Calu3 (cell line): ENCODE data around the gene TTC21A. TPM values are rescaled to one million over a fixed set of nuclear protein-coding genes. Genes with fewer than 3 reads are reported as not detected.

Source experiments
- BruUV-seq: library from RNA; stranded (reverse); fragments of 400-500 nt; replicated peaks from 2 replicates; lab custom pipeline; 2021; lab: Mats Ljungman, UMichigan
- CTCF ChIA-PET: fragments of 300-600 bp; sonication (Branson Sonifier 250); formaldehyde crosslinking; loops from one replicate; lab custom pipeline; 2022; ENCODE audit warnings: antibody characterized with exemption; lab: Charles Lee
- DNase-seq: peaks from one replicate; pipeline ENCODE4 v3.0.0; 2022
- H3K27ac Mint-ChIP-seq: one replicate; pipeline ENCODE4 v1.8.0; 2022; ENCODE audit warnings: mixed read lengths; ENCODE audit not compliant: unreplicated experiment
- H3K27me3 Mint-ChIP-seq: one replicate; pipeline ENCODE4 v1.8.0; 2022; ENCODE audit warnings: mixed read lengths; ENCODE audit not compliant: unreplicated experiment
- H3K36me3 Mint-ChIP-seq: one replicate; pipeline ENCODE4 v1.8.0; 2022; ENCODE audit warnings: mild to moderate bottlenecking, moderate library complexity, mixed read lengths; ENCODE audit not compliant: insufficient read depth, unreplicated experiment
- H3K4me1 Mint-ChIP-seq: one replicate; pipeline ENCODE4 v1.8.0; 2022; ENCODE audit warnings: mild to moderate bottlenecking, low read depth, mixed read lengths; ENCODE audit not compliant: unreplicated experiment
- H3K4me3 Mint-ChIP-seq: one replicate; pipeline ENCODE4 v1.8.0; 2022; ENCODE audit warnings: mild to moderate bottlenecking, low read depth, moderate library complexity, mixed read lengths; ENCODE audit not compliant: unreplicated experiment
- H3K9me3 Mint-ChIP-seq: one replicate; pipeline ENCODE4 v1.8.0; 2022; ENCODE audit warnings: low read depth, mixed read lengths; ENCODE audit not compliant: unreplicated experiment
- intact Hi-C: fragments of 100-400 bp; cut with micrococcal nuclease; formaldehyde crosslinking; loops from one replicate; pipeline ENCODE4 v1.10.0; 2022; ENCODE audit not compliant: unreplicated experiment
- total RNA-seq: library from RNA; stranded (reverse); gene quantifications from 2 replicates; pipeline ENCODE4 v1.2.3, GENCODE V29; 2022
- TF ChIP-seq, protein P1 (sequence below): fragments of 200-600 bp; IDR thresholded peaks from one replicate; pipeline ENCODE4 v1.8.0; 2022; ENCODE audit warnings: antibody characterized with exemption; ENCODE audit not compliant: unreplicated experiment

TTC21A gene
- total RNA-seq, 1 experiment from 2014 or later = 8.1 TPM

DNA sequence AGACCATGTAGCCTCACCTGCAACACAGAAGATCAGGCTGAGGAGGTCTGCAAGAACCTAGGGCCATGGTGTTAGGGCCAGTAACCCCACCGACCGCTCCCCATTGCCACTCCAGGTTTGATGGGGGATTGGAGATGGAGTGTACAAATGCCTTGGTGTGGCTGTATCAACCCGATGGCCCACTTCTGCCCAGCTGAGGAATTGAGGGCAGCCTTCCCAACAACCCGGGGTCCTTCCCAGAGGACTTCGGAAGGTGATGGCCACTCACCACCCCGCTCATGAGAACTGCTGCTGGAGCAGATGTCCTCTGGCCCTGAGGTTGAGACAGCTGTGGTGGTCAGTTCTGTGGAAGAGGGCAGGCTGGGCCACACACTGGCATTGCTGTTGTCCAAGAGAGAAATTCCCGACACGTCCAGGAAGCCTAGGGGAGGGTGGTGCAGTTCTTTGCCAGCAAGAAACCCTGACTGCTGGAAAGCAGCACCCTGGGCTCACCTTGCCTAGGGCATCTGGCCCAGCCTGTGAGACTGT, 8.9 kb upstream of the TTC21A start:
- H3K9me3 Mint-ChIP-seq = no peaks in the 10 kb centered on the region
- intact Hi-C loops = no loop called here
- peaks cover 31% of the 10 kb centered on the region for H3K36me3 Mint-ChIP-seq
- DNase-seq = no peak
- no TSS peak for BruUV-seq
- TF ChIP-seq, protein P1, sequence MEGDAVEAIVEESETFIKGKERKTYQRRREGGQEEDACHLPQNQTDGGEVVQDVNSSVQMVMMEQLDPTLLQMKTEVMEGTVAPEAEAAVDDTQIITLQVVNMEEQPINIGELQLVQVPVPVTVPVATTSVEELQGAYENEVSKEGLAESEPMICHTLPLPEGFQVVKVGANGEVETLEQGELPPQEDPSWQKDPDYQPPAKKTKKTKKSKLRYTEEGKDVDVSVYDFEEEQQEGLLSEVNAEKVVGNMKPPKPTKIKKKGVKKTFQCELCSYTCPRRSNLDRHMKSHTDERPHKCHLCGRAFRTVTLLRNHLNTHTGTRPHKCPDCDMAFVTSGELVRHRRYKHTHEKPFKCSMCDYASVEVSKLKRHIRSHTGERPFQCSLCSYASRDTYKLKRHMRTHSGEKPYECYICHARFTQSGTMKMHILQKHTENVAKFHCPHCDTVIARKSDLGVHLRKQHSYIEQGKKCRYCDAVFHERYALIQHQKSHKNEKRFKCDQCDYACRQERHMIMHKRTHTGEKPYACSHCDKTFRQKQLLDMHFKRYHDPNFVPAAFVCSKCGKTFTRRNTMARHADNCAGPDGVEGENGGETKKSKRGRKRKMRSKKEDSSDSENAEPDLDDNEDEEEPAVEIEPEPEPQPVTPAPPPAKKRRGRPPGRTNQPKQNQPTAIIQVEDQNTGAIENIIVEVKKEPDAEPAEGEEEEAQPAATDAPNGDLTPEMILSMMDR = no peak
- no peak overlapping the region for H3K27ac Mint-ChIP-seq
- H3K4me1 Mint-ChIP-seq = peaks cover 31% of the 10 kb centered on the region
- no peak overlapping the region for H3K4me3 Mint-ChIP-seq
- H3K27me3 Mint-ChIP-seq = no peaks in the 10 kb centered on the region
- CTCF ChIA-PET = no interaction called here

DNA sequence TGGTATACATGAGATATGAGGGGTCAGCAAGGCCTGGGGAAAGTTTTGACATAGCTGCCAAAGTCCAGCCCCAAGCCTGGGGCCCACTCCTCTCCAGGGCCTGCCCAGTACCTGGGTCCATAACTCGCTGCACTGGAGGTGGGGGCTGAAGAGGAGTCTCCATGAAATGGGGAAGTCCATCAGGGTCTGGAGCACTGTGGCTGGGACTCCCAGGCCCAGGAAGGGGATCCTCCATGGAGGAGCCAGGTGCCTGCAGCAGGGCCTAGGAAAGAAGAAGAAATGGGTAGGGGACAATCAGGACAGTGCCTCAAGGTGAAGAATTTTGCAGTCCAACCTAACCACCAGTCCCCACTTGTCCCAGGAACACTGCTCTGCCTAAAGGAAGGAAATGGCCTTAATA, 8.2 kb upstream of the TTC21A start:
- Mint-ChIP-seq H3K4me1 (peaks cover 36% of the 10 kb centered on the region), H3K27ac (no peak overlapping the region), H3K27me3 (no peaks in the 10 kb centered on the region), H3K4me3 (no peak overlapping the region), H3K36me3 (peaks cover 31% of the 10 kb centered on the region), H3K9me3 (no peaks in the 10 kb centered on the region)
- DNase-seq = no peak
- intact Hi-C loops = no loop called here
- CTCF ChIA-PET = no interaction called here
- TF ChIP-seq, protein P1 = no peak
- BruUV-seq = no TSS peak

DNA sequence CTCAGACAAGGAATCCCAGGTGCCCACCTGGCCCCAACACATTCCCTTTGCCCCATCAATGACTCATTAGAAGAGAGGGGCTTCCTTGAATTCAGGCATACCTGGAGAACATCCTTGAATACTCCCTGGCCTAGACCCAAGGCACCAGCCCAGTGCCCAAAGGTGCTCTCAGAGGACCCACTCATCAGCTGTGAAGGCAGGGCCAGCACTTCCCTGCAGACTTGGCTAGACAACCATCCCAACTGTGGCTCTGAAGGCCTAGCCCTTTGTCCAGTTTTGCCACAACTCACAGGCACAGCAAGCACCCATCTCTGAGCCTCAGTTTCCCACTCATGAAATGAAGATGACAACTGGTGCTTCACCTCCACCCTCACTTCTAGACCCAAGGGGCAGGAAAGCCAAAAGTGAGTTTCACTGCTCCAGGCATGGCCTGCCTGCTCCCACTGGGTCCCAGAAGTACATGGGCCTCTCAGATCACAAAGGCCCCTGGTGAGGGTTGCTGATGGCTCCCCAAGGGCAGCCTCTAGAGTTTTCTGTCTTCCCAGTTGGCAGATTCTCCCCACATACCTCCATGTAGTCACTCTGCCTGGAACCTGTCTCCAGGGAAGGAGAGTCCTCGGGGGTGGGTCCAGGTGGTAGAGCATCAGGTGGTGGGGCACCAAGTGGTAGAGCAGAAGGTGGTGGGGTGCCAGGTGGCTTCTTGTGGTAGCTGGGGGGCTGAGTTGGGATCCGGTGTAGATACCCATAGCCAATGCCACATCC, 7.6 kb upstream of the TTC21A start:
- Mint-ChIP-seq H3K9me3 (no peaks in the 10 kb centered on the region), H3K4me3 (no peak overlapping the region), H3K27ac (no peak overlapping the region), H3K36me3 (peaks cover 32% of the 10 kb centered on the region), H3K27me3 (no peaks in the 10 kb centered on the region), H3K4me1 (peaks cover 39% of the 10 kb centered on the region)
- BruUV-seq = no TSS peak
- intact Hi-C loops = no loop called here
- CTCF ChIA-PET = no interaction called here
- DNase-seq = no peak
- TF ChIP-seq, protein P1 = no peak

DNA sequence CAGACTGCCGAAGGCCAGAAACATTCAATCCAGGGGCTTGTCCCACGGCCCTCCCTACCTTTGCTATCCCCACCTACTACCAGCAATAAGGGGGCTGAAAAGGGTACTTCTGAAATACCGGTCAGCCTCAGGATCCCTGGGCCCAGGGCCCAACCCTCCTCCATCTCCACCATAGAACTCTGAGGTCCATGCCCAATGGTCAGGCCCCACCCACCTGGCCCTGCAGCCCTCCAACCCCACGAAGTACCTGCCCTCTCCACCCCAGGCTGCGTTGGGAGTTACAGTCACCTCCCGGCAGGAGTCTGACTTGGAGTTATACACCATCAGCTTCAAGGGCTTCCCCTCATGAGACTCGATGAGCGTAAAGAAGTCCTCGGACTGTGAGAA, 7.0 kb upstream of the TTC21A start:
- CTCF ChIA-PET = interaction anchor here (1.0 kb wide), 1 partner anchor 25 kb away, joined by 3 read pairs; no protein-coding TSS in a partner anchor
- BruUV-seq = no TSS peak
- intact Hi-C loops = no loop called here
- no peak for DNase-seq
- H3K36me3 Mint-ChIP-seq = peaks cover 36% of the 10 kb centered on the region
- no peaks in the 10 kb centered on the region for H3K9me3 Mint-ChIP-seq
- H3K27me3 Mint-ChIP-seq = no peaks in the 10 kb centered on the region
- H3K27ac Mint-ChIP-seq = no peak overlapping the region
- TF ChIP-seq, protein P1 = no peak
- peaks cover 45% of the 10 kb centered on the region for H3K4me1 Mint-ChIP-seq
- H3K4me3 Mint-ChIP-seq = no peak overlapping the region
